Measurements from ENCODE around the gene ENKD1. TPM values are rescaled to one million over a fixed set of nuclear protein-coding genes. Genes with fewer than 3 reads are reported as not detected.

The ENKD1 gene
- polyA plus RNA-seq, 1 donor = 12.1 TPM

- Histone ChIP-seq H3K4me1 (ENCODE audit: control insufficient read depth, insufficient read depth, low read length) (peaks cover 16% of the 10 kb centered on the region), H3K27ac (ENCODE audit: low read length) (no peak overlapping the region), H3K9me3 (ENCODE audit: control insufficient read depth, low read depth, low read length) (peaks cover 8% of the 10 kb centered on the region), H3K27me3 (ENCODE audit: control insufficient read depth, insufficient read depth, low read length) (peaks cover 94% of the 10 kb centered on the region), H3K36me3 (ENCODE audit: control insufficient read depth, insufficient read depth, low read length) (no peaks in the 10 kb centered on the region), H3K4me3 (ENCODE audit: low read length) (no peak overlapping the region)
- WGBS (ENCODE audit: insufficient coverage, low lambda C conversion rate) = 90% methylated on average over 2 of the region's 7 CpGs
- no peak for DNase-seq
These were observed 15.5 kb downstream of the ENKD1 start for GRCh38 chr16:67651039-67651438.

- H3K36me3 ChIP-seq (ENCODE audit: control insufficient read depth, insufficient read depth, low read length) = no peaks in the 10 kb centered on the region
- H3K4me1 ChIP-seq (ENCODE audit: control insufficient read depth, insufficient read depth, low read length) = peaks cover 16% of the 10 kb centered on the region
- DNase-seq = no peak
- no CpG with 5 or more reads among the region's 8 CpGs for WGBS (ENCODE audit: insufficient coverage, low lambda C conversion rate)
- no peak overlapping the region for H3K27ac ChIP-seq (ENCODE audit: low read length)
- H3K9me3 ChIP-seq (ENCODE audit: control insufficient read depth, low read depth, low read length) = peaks cover 8% of the 10 kb centered on the region
- H3K27me3 ChIP-seq (ENCODE audit: control insufficient read depth, insufficient read depth, low read length) = peaks cover 95% of the 10 kb centered on the region
- no peak overlapping the region for H3K4me3 ChIP-seq (ENCODE audit: low read length)
These were observed 16.5 kb downstream of the ENKD1 start for GRCh38 chr16:67650023-67650422.

GRCh38 chr16:67649494-67649931 is 17.0 kb downstream of the ENKD1 start:
- no CpG with 5 or more reads among the region's 34 CpGs for WGBS (ENCODE audit: insufficient coverage, low lambda C conversion rate)
- Histone ChIP-seq H3K27me3 (ENCODE audit: control insufficient read depth, insufficient read depth, low read length) (peaks cover 94% of the 10 kb centered on the region), H3K4me3 (ENCODE audit: low read length) (no peak overlapping the region), H3K4me1 (ENCODE audit: control insufficient read depth, insufficient read depth, low read length) (peaks cover 16% of the 10 kb centered on the region), H3K36me3 (ENCODE audit: control insufficient read depth, insufficient read depth, low read length) (no peaks in the 10 kb centered on the region), H3K9me3 (ENCODE audit: control insufficient read depth, low read depth, low read length) (peaks cover 9% of the 10 kb centered on the region), H3K27ac (ENCODE audit: low read length) (no peak overlapping the region)
- no peak for DNase-seq

GRCh38 chr16:67648764-67649407 is 17.7 kb downstream of the ENKD1 start:
- Histone ChIP-seq H3K9me3 (ENCODE audit: control insufficient read depth, low read depth, low read length) (peaks cover 10% of the 10 kb centered on the region), H3K4me1 (ENCODE audit: control insufficient read depth, insufficient read depth, low read length) (peaks cover 14% of the 10 kb centered on the region), H3K27me3 (ENCODE audit: control insufficient read depth, insufficient read depth, low read length) (peaks cover 94% of the 10 kb centered on the region), H3K4me3 (ENCODE audit: low read length) (no peak overlapping the region), H3K36me3 (ENCODE audit: control insufficient read depth, insufficient read depth, low read length) (no peaks in the 10 kb centered on the region), H3K27ac (ENCODE audit: low read length) (no peak overlapping the region)
- DNase-seq = no peak
- WGBS (ENCODE audit: insufficient coverage, low lambda C conversion rate) = no CpG with 5 or more reads among the region's 35 CpGs

- Histone ChIP-seq H3K4me3 (ENCODE audit: low read length) (no peak overlapping the region), H3K27me3 (ENCODE audit: control insufficient read depth, insufficient read depth, low read length) (peaks cover 91% of the 10 kb centered on the region), H3K27ac (ENCODE audit: low read length) (no peak overlapping the region), H3K36me3 (ENCODE audit: control insufficient read depth, insufficient read depth, low read length) (no peaks in the 10 kb centered on the region), H3K9me3 (ENCODE audit: control insufficient read depth, low read depth, low read length) (peaks cover 10% of the 10 kb centered on the region), H3K4me1 (ENCODE audit: control insufficient read depth, insufficient read depth, low read length) (peaks cover 10% of the 10 kb centered on the region)
- no CpG with 5 or more reads among the region's 65 CpGs for whole genome bisulfite sequencing (ENCODE audit: insufficient coverage, low lambda C conversion rate)
- no peak for DNase-seq
These were observed 18.3 kb downstream of the ENKD1 start for GRCh38 chr16:67648088-67648763.

GRCh38 chr16:67647681-67648080 is 18.9 kb downstream of the ENKD1 start:
- Histone ChIP-seq H3K4me3 (ENCODE audit: low read length) (no peak overlapping the region), H3K4me1 (ENCODE audit: control insufficient read depth, insufficient read depth, low read length) (peaks cover 8% of the 10 kb centered on the region), H3K9me3 (ENCODE audit: control insufficient read depth, low read depth, low read length) (peaks cover 10% of the 10 kb centered on the region), H3K36me3 (ENCODE audit: control insufficient read depth, insufficient read depth, low read length) (no peaks in the 10 kb centered on the region), H3K27me3 (ENCODE audit: control insufficient read depth, insufficient read depth, low read length) (peaks cover 89% of the 10 kb centered on the region), H3K27ac (ENCODE audit: low read length) (no peak overlapping the region)
- no CpG with 5 or more reads among the region's 13 CpGs for whole genome bisulfite sequencing (ENCODE audit: insufficient coverage, low lambda C conversion rate)
- DNase-seq = no peak

GRCh38 chr16:67647111-67647651 is 19.4 kb downstream of the ENKD1 start:
- Histone ChIP-seq H3K36me3 (ENCODE audit: control insufficient read depth, insufficient read depth, low read length) (no peaks in the 10 kb centered on the region), H3K9me3 (ENCODE audit: control insufficient read depth, low read depth, low read length) (peaks cover 10% of the 10 kb centered on the region), H3K27ac (ENCODE audit: low read length) (no peak overlapping the region), H3K4me1 (ENCODE audit: control insufficient read depth, insufficient read depth, low read length) (peaks cover 8% of the 10 kb centered on the region), H3K27me3 (ENCODE audit: control insufficient read depth, insufficient read depth, low read length) (peaks cover 84% of the 10 kb centered on the region), H3K4me3 (ENCODE audit: low read length) (no peak overlapping the region)
- no peak for DNase-seq
- WGBS (ENCODE audit: insufficient coverage, low lambda C conversion rate) = no CpG with 5 or more reads among the region's 15 CpGs

GRCh38 chr16:67645397-67646121 is 21.0 kb downstream of the ENKD1 start:
- no peak for DNase-seq
- Histone ChIP-seq H3K27ac (ENCODE audit: low read length) (no peak overlapping the region), H3K4me1 (ENCODE audit: control insufficient read depth, insufficient read depth, low read length) (peaks cover 8% of the 10 kb centered on the region), H3K36me3 (ENCODE audit: control insufficient read depth, insufficient read depth, low read length) (no peaks in the 10 kb centered on the region), H3K9me3 (ENCODE audit: control insufficient read depth, low read depth, low read length) (peaks cover 8% of the 10 kb centered on the region), H3K4me3 (ENCODE audit: low read length) (no peak overlapping the region), H3K27me3 (ENCODE audit: control insufficient read depth, insufficient read depth, low read length) (peaks cover 68% of the 10 kb centered on the region)
- WGBS (ENCODE audit: insufficient coverage, low lambda C conversion rate) = no CpG with 5 or more reads among the region's 15 CpGs

- no peak for DNase-seq
- Histone ChIP-seq H3K36me3 (ENCODE audit: control insufficient read depth, insufficient read depth, low read length) (peaks cover 7% of the 10 kb centered on the region), H3K27me3 (ENCODE audit: control insufficient read depth, insufficient read depth, low read length) (peaks cover 53% of the 10 kb centered on the region), H3K27ac (ENCODE audit: low read length) (no peak overlapping the region), H3K9me3 (ENCODE audit: control insufficient read depth, low read depth, low read length) (peaks cover 2% of the 10 kb centered on the region), H3K4me1 (ENCODE audit: control insufficient read depth, insufficient read depth, low read length) (peaks cover under 1% of the 10 kb centered on the region), H3K4me3 (ENCODE audit: low read length) (no peak overlapping the region)
- no CpG with 5 or more reads among the region's 9 CpGs for WGBS (ENCODE audit: insufficient coverage, low lambda C conversion rate)
These were observed 22.5 kb downstream of the ENKD1 start for GRCh38 chr16:67644038-67644437.

Data from large intestine (tissue), 3 donors.